HepG2 (cell line): ENCODE measurements around the gene SAMD4A. TPM values are rescaled to one million over a fixed set of nuclear protein-coding genes. Genes with fewer than 3 reads are reported as not detected.

Source experiments
- FOXJ3 ChIP-seq: sonication (generic); formaldehyde crosslinking; IDR thresholded peaks from 2 replicates; pipeline ENCODE4 v1.4.0; 2020; ENCODE audit warnings: missing genetic modification reagents, mild to moderate bottlenecking, borderline replicate concordance
- KDM6A ChIP-seq: IDR thresholded peaks from 2 replicates; pipeline ENCODE4 v1.6.1; 2016; ENCODE audit warnings: low read depth
- PHF21A ChIP-seq: sonication (generic); formaldehyde crosslinking; IDR thresholded peaks from 2 replicates; pipeline ENCODE4 v1.5.0; 2020; ENCODE audit warnings: mild to moderate bottlenecking, missing genetic modification reagents
- ZNF235 ChIP-seq: sonication (generic); formaldehyde crosslinking; IDR thresholded peaks from 2 replicates; pipeline ENCODE4 v1.8.1; 2023; ENCODE audit warnings: mild to moderate bottlenecking, missing genetic modification reagents, borderline replicate concordance
- ZNF382 ChIP-seq: sonication (generic); formaldehyde crosslinking; IDR thresholded peaks from 2 replicates; pipeline ENCODE4 v1.5.0; 2020; ENCODE audit warnings: missing genetic modification reagents, mild to moderate bottlenecking, borderline replicate concordance
- ZNF563 ChIP-seq: sonication (generic); formaldehyde crosslinking; IDR thresholded peaks from 2 replicates; pipeline ENCODE4 v1.8.0; 2022; ENCODE audit warnings: mild to moderate bottlenecking, moderate library complexity, missing genetic modification reagents
- ZNF644 ChIP-seq: IDR thresholded peaks from 2 replicates; pipeline ENCODE4 v1.6.1; 2016; ENCODE audit warnings: low read depth
- polyA plus RNA-seq, 8 experiments: library from polyadenylated mRNA; depleted of rRNA in 3 of 8; stranded (reverse) in 7 of 8; unstranded in 1 of 8; fragments of >200 nt; fragmentation: Illumina TruSeq in 4 of 8; extraction: Trizol in 4 of 8; gene quantifications; 2 replicates each; pipeline versions ENCODE4 v1.2.1 to v1.2.3, GENCODE V29; 2011 to 2016; ENCODE audit warnings: low read depth in 4 of 8, missing spikeins in 1 of 8, mixed read lengths in 1 of 8; ENCODE audit not compliant: insufficient read depth in 1 of 8
- total RNA-seq, 5 experiments: library from RNA; depleted of rRNA; stranded (reverse); fragments of >200 nt; fragmentation: Illumina TruSeq; extraction: Trizol; gene quantifications; 2 replicates each; pipeline ENCODE4 v1.2.3, GENCODE V29; 2016; ENCODE audit warnings: low read depth in 1 of 5
- TF ChIP-seq, protein P1 (sequence below): sonication (generic); formaldehyde crosslinking; IDR thresholded peaks from 2 replicates; pipeline ENCODE4 v1.4.0; 2020; ENCODE audit warnings: missing genetic modification reagents
- TF ChIP-seq, protein P2 (sequence below): IDR thresholded peaks from 2 replicates; pipeline ENCODE4 v1.4.0; 2020; ENCODE audit warnings: mild to moderate bottlenecking, missing genetic modification reagents
- TF ChIP-seq, protein P3 (sequence below): sonication (generic); formaldehyde crosslinking; IDR thresholded peaks from 2 replicates; pipeline ENCODE4 v1.4.0; 2020; ENCODE audit warnings: mild to moderate bottlenecking, missing genetic modification reagents
- TF ChIP-seq, protein P4 (sequence below): sonication (generic); formaldehyde crosslinking; IDR thresholded peaks from 2 replicates; pipeline ENCODE4 v1.4.0; 2020; ENCODE audit warnings: missing genetic modification reagents; ENCODE audit errors: not compliant biosample characterization
- TF ChIP-seq, protein P5 (sequence below): sonication (generic); formaldehyde crosslinking; IDR thresholded peaks from 2 replicates; pipeline ENCODE4 v1.4.0; 2020; ENCODE audit warnings: missing genetic modification reagents, mild to moderate bottlenecking, borderline replicate concordance

SAMD4A gene
- total and polyA plus RNA-seq, 2 of the 13 experiments (the other 11 are each of a cell fraction or from before 2014, with no cell fraction given) = 11.8 to 13.0 TPM

DNA sequence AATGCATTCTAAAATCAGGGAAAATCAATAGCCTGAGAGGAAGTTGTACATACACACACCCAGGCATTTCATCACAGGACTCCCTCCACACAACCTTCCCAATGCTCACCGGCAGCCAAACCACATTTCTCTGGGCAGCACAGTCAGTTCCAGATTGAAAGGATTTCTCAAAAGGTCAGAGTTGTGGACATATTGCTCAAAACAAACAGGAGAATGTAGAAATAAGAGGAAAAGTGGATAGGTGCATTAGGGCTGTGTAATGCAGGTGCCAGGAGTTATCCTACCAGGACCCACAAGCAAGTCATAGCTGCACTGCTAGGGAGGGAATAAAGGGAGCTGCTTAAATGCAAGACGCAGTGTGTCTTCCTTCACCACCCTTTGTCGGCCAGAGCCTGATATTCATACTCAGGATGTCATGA lies 272.8 kb downstream of the SAMD4A start (continued):
- TF ChIP-seq PHF21A (CRISPR knock-in tag) (peak; percentile 72; the same call in 1 of the 2 replicates), ZNF382 (no peak), ZNF644 (no peak; the same call in 1 of the 2 replicates), KDM6A (CRISPR knock-in tag) (peak; percentile 71), ZNF563 (CRISPR knock-in tag) (no peak), ZNF235 (CRISPR knock-in tag) (no peak), FOXJ3 (peak; percentile 76; the same call in 1 of the 2 replicates)
- TF ChIP-seq, protein P1, sequence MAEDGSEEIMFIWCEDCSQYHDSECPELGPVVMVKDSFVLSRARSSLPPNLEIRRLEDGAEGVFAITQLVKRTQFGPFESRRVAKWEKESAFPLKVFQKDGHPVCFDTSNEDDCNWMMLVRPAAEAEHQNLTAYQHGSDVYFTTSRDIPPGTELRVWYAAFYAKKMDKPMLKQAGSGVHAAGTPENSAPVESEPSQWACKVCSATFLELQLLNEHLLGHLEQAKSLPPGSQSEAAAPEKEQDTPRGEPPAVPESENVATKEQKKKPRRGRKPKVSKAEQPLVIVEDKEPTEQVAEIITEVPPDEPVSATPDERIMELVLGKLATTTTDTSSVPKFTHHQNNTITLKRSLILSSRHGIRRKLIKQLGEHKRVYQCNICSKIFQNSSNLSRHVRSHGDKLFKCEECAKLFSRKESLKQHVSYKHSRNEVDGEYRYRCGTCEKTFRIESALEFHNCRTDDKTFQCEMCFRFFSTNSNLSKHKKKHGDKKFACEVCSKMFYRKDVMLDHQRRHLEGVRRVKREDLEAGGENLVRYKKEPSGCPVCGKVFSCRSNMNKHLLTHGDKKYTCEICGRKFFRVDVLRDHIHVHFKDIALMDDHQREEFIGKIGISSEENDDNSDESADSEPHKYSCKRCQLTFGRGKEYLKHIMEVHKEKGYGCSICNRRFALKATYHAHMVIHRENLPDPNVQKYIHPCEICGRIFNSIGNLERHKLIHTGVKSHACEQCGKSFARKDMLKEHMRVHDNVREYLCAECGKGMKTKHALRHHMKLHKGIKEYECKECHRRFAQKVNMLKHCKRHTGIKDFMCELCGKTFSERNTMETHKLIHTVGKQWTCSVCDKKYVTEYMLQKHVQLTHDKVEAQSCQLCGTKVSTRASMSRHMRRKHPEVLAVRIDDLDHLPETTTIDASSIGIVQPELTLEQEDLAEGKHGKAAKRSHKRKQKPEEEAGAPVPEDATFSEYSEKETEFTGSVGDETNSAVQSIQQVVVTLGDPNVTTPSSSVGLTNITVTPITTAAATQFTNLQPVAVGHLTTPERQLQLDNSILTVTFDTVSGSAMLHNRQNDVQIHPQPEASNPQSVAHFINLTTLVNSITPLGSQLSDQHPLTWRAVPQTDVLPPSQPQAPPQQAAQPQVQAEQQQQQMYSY (CRISPR knock-in tag) = no peak
- TF ChIP-seq, protein P2, sequence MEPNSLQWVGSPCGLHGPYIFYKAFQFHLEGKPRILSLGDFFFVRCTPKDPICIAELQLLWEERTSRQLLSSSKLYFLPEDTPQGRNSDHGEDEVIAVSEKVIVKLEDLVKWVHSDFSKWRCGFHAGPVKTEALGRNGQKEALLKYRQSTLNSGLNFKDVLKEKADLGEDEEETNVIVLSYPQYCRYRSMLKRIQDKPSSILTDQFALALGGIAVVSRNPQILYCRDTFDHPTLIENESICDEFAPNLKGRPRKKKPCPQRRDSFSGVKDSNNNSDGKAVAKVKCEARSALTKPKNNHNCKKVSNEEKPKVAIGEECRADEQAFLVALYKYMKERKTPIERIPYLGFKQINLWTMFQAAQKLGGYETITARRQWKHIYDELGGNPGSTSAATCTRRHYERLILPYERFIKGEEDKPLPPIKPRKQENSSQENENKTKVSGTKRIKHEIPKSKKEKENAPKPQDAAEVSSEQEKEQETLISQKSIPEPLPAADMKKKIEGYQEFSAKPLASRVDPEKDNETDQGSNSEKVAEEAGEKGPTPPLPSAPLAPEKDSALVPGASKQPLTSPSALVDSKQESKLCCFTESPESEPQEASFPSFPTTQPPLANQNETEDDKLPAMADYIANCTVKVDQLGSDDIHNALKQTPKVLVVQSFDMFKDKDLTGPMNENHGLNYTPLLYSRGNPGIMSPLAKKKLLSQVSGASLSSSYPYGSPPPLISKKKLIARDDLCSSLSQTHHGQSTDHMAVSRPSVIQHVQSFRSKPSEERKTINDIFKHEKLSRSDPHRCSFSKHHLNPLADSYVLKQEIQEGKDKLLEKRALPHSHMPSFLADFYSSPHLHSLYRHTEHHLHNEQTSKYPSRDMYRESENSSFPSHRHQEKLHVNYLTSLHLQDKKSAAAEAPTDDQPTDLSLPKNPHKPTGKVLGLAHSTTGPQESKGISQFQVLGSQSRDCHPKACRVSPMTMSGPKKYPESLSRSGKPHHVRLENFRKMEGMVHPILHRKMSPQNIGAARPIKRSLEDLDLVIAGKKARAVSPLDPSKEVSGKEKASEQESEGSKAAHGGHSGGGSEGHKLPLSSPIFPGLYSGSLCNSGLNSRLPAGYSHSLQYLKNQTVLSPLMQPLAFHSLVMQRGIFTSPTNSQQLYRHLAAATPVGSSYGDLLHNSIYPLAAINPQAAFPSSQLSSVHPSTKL (CRISPR knock-in tag) = peak; percentile 94
- TF ChIP-seq, protein P3, sequence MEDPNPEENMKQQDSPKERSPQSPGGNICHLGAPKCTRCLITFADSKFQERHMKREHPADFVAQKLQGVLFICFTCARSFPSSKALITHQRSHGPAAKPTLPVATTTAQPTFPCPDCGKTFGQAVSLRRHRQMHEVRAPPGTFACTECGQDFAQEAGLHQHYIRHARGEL = no peak
- TF ChIP-seq, protein P4, sequence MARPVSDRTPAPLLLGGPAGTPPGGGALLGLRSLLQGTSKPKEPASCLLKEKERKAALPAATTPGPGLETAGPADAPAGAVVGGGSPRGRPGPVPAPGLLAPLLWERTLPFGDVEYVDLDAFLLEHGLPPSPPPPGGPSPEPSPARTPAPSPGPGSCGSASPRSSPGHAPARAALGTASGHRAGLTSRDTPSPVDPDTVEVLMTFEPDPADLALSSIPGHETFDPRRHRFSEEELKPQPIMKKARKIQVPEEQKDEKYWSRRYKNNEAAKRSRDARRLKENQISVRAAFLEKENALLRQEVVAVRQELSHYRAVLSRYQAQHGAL (CRISPR knock-in tag) = no peak
- TF ChIP-seq, protein P5, sequence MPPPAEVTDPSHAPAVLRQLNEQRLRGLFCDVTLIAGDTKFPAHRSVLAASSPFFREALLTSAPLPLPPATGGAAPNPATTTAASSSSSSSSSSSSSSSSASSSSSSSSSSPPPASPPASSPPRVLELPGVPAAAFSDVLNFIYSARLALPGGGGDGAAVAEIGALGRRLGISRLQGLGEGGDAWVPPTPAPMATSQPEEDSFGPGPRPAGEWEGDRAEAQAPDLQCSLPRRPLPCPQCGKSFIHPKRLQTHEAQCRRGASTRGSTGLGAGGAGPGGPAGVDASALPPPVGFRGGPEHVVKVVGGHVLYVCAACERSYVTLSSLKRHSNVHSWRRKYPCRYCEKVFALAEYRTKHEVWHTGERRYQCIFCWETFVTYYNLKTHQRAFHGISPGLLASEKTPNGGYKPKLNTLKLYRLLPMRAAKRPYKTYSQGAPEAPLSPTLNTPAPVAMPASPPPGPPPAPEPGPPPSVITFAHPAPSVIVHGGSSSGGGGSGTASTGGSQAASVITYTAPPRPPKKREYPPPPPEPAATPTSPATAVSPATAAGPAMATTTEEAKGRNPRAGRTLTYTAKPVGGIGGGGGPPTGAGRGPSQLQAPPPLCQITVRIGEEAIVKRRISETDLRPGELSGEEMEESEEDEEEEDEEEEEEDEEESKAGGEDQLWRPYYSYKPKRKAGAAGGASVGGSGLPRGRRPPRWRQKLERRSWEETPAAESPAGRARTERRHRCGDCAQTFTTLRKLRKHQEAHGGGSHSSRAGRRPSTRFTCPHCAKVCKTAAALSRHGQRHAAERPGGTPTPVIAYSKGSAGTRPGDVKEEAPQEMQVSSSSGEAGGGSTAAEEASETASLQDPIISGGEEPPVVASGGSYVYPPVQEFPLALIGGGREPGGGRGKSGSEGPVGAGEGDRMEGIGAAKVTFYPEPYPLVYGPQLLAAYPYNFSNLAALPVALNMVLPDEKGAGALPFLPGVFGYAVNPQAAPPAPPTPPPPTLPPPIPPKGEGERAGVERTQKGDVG (CRISPR knock-in tag) = no peak
